ENCODE measurements around the gene PTPRD. TPM values are rescaled to one million over a fixed set of nuclear protein-coding genes. Genes with fewer than 3 reads are reported as not detected.
"Not testable (repeated sequence)": the region's sequence is repeated elsewhere in the genome, so short reads cannot be mapped to it uniquely, and the experiment has no call there.

PTPRD gene
- total RNA-seq, 2 donors from 2014 or later, result 60.1 to 75.7 TPM

- no peaks in the 10 kb centered on the region for H3K36me3 ChIP-seq
- no peaks in the 10 kb centered on the region for H3K9me3 ChIP-seq
- no peak for TF ChIP-seq CTCF (IDR thresholded peaks at IDR 0.05)
Measured at GRCh38 chr9:9099646-9100045, 1513.2 kb downstream of the PTPRD start.

GRCh38 chr9:9097254-9097653 is 1515.5 kb downstream of the PTPRD start:
- intact Hi-C loops (cut with DNase I); H3K4me3 ChIP-seq; H3K4me1 ChIP-seq; H3K27ac ChIP-seq; H3K36me3 ChIP-seq; DNase-seq; H3K9me3 ChIP-seq; H3K27me3 ChIP-seq; H3K9ac ChIP-seq (ENCODE audit: low read depth in 2 of 2, low read length in 2 of 2): not testable (repeated sequence)

More at GRCh38 chr9:9099646-9100045, 1513.2 kb downstream of the PTPRD start:
- Histone ChIP-seq H3K27ac (no peak overlapping the region), H3K27me3 (no peaks in the 10 kb centered on the region), H3K4me3 (no peak overlapping the region), H3K4me1 (no peaks in the 10 kb centered on the region), H3K9ac (ENCODE audit: low read depth in 2 of 2, low read length in 2 of 2) (no peak overlapping the region)
- no peak for DNase-seq
- intact Hi-C loops (cut with DNase I), result no loop called here

GRCh38 chr9:9091387-9091786 is 1521.4 kb downstream of the PTPRD start:
- Histone ChIP-seq H3K9ac (ENCODE audit: low read depth in 2 of 2, low read length in 2 of 2) (no peak overlapping the region), H3K27me3 (no peaks in the 10 kb centered on the region), H3K36me3 (no peaks in the 10 kb centered on the region), H3K4me3 (no peak overlapping the region), H3K27ac (no peak overlapping the region), H3K4me1 (no peaks in the 10 kb centered on the region), H3K9me3 (no peaks in the 10 kb centered on the region)
- no peak for TF ChIP-seq CTCF (IDR thresholded peaks at IDR 0.05)
- intact Hi-C loops (cut with DNase I), result no loop called here
- no peak for DNase-seq

- H3K27me3 ChIP-seq, result no peaks in the 10 kb centered on the region
- H3K27ac ChIP-seq, result no peak overlapping the region
- no peak for TF ChIP-seq CTCF (IDR thresholded peaks at IDR 0.05)
- intact Hi-C loops (cut with DNase I), result no loop called here
- no peaks in the 10 kb centered on the region for H3K4me1 ChIP-seq
- H3K4me3 ChIP-seq, result no peak overlapping the region
- no peak for DNase-seq
- no peaks in the 10 kb centered on the region for H3K9me3 ChIP-seq
- H3K36me3 ChIP-seq, result no peaks in the 10 kb centered on the region
- no peak overlapping the region for H3K9ac ChIP-seq (ENCODE audit: low read depth in 2 of 2, low read length in 2 of 2)
Measured at GRCh38 chr9:9079473-9079872, 1533.3 kb downstream of the PTPRD start.

- DNase-seq, result no peak
- no peak overlapping the region for H3K4me3 ChIP-seq
- no peak overlapping the region for H3K9ac ChIP-seq (ENCODE audit: low read depth in 2 of 2, low read length in 2 of 2)
- TF ChIP-seq CTCF (IDR thresholded peaks at IDR 0.05), result no peak
- H3K4me1 ChIP-seq, result no peaks in the 10 kb centered on the region
- no peaks in the 10 kb centered on the region for H3K27me3 ChIP-seq
- intact Hi-C loops (cut with DNase I), result no loop called here
- no peaks in the 10 kb centered on the region for H3K9me3 ChIP-seq
- no peak overlapping the region for H3K27ac ChIP-seq
- H3K36me3 ChIP-seq, result no peaks in the 10 kb centered on the region
Measured at GRCh38 chr9:9078301-9078700, 1534.5 kb downstream of the PTPRD start.

- Histone ChIP-seq H3K9me3 (no peaks in the 10 kb centered on the region), H3K4me1 (no peaks in the 10 kb centered on the region), H3K4me3 (no peak overlapping the region), H3K36me3 (no peaks in the 10 kb centered on the region), H3K27me3 (no peaks in the 10 kb centered on the region), H3K9ac (ENCODE audit: low read depth in 2 of 2, low read length in 2 of 2) (no peak overlapping the region), H3K27ac (no peak overlapping the region)
- DNase-seq, result no peak
- TF ChIP-seq CTCF (IDR thresholded peaks at IDR 0.05), result no peak
- intact Hi-C loops (cut with DNase I), result no loop called here
Measured at GRCh38 chr9:9061627-9062026, 1551.2 kb downstream of the PTPRD start.
